ENCODE results near the gene WNT2.

DNA sequence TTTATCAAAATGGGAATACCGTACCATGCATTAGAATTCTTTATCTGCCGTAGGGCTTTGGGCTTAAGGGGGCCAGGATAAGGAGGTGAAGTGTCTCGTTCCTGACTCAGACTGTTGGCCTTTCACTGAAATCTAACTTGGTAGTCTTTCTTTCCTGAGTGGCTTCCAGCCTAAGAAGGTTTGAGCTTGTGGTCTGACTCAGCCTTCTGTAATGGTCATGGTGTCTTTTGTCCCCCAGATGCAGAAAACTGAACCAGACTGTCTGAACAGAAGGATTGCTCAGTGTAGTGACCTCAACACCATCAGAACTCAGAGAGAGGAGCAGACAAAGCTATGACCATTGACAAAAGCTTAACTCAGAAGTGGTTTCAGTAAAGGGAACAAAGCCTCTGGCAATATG lies 39.5 kb downstream of the WNT2 start:
- TF ChIP-seq, protein P1, sequence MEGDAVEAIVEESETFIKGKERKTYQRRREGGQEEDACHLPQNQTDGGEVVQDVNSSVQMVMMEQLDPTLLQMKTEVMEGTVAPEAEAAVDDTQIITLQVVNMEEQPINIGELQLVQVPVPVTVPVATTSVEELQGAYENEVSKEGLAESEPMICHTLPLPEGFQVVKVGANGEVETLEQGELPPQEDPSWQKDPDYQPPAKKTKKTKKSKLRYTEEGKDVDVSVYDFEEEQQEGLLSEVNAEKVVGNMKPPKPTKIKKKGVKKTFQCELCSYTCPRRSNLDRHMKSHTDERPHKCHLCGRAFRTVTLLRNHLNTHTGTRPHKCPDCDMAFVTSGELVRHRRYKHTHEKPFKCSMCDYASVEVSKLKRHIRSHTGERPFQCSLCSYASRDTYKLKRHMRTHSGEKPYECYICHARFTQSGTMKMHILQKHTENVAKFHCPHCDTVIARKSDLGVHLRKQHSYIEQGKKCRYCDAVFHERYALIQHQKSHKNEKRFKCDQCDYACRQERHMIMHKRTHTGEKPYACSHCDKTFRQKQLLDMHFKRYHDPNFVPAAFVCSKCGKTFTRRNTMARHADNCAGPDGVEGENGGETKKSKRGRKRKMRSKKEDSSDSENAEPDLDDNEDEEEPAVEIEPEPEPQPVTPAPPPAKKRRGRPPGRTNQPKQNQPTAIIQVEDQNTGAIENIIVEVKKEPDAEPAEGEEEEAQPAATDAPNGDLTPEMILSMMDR (conservative IDR thresholded peaks at IDR 0.05; ENCODE audit: low read depth, low read length), result no peak
- TF ChIP-seq RAD21 (IDR thresholded peaks at IDR 0.05; ENCODE audit: low read length) (no peak), POLR2A (IDR thresholded peaks at IDR 0.05; ENCODE audit: low read depth, low read length) (no peak)
